ENCODE measurements around the gene CASKIN1. TPM values are rescaled to one million over a fixed set of nuclear protein-coding genes. Genes with fewer than 3 reads are reported as not detected.

Gene CASKIN1
- total and polyA plus RNA-seq, 9 donors, result 0.10 to 2.4 (median 0.56) TPM; not detected in 1

- TF ChIP-seq POLR2A (IDR thresholded peaks at IDR 0.05) (no peak), CTCF (IDR thresholded peaks at IDR 0.05) (no peak), EP300 (IDR thresholded peaks at IDR 0.05) (no peak)
- peak in 1 of 5 donors; percentile 50 for DNase-seq
- intact Hi-C loops (cut with DNase I), result loop anchor here in 2 of 4 donors (5.0 to 10.0 kb wide), 2 partner anchors 102 to 126 kb away; partner anchors contain the start of genes ECI1 (in 1 of the 2) and NHERF2 (in 1 of the 2)
- 21 to 29% (median 22%) methylated on average over 25 of the region's 25 CpGs for WGBS, 3 donors
- Histone ChIP-seq H3K4me3 (peak overlapping the region; percentile 84), H3K36me3 (no peaks in the 10 kb centered on the region), H3K27ac (peak overlapping the region in 1 of 2 donors; percentile 14), H3K4me1 (ENCODE audit: insufficient read depth) (peaks cover 26% of the 10 kb centered on the region), H3K9me3 (no peaks in the 10 kb centered on the region), H3K27me3 (no peaks in the 10 kb centered on the region)
Observed at GRCh38 chr16:2152695-2153506, 43.5 kb downstream of the CASKIN1 start.

- Histone ChIP-seq H3K9me3 (no peaks in the 10 kb centered on the region), H3K27ac (no peak overlapping the region), H3K4me3 (no peak overlapping the region), H3K4me1 (ENCODE audit: insufficient read depth) (peaks cover 23% of the 10 kb centered on the region), H3K27me3 (no peaks in the 10 kb centered on the region), H3K36me3 (no peaks in the 10 kb centered on the region)
- intact Hi-C loops (cut with DNase I), result loop anchor here in 2 of 4 donors (5.0 to 10.0 kb wide), 2 partner anchors 103 to 124 kb away; partner anchors contain the start of genes ECI1 (in 1 of the 2) and NHERF2 (in 1 of the 2)
- no peak for TF ChIP-seq CTCF (IDR thresholded peaks at IDR 0.05)
- TF ChIP-seq EP300 (IDR thresholded peaks at IDR 0.05), result no peak
- no peak for TF ChIP-seq POLR2A (IDR thresholded peaks at IDR 0.05)
- no peak for DNase-seq
- WGBS, 3 donors, result 68 to 76% (median 71%) methylated on average over 12 to 13 of the region's 13 CpGs
Observed at GRCh38 chr16:2151188-2152091, 45.0 kb downstream of the CASKIN1 start.

- Histone ChIP-seq H3K27me3 (no peaks in the 10 kb centered on the region), H3K27ac (no peak overlapping the region), H3K36me3 (no peaks in the 10 kb centered on the region), H3K4me1 (ENCODE audit: insufficient read depth) (peaks cover 23% of the 10 kb centered on the region), H3K4me3 (no peak overlapping the region), H3K9me3 (no peaks in the 10 kb centered on the region)
- TF ChIP-seq CTCF (IDR thresholded peaks at IDR 0.05) (no peak), POLR2A (IDR thresholded peaks at IDR 0.05) (no peak), EP300 (IDR thresholded peaks at IDR 0.05) (no peak)
- WGBS, 3 donors, result 39 to 50% (median 42%) methylated on average over 14 to 18 of the region's 18 CpGs
- intact Hi-C loops (cut with DNase I), result loop anchor here in 2 of 4 donors (5.0 to 10.0 kb wide), 2 partner anchors 104 to 123 kb away; partner anchors contain the start of genes ECI1 (in 1 of the 2) and NHERF2 (in 1 of the 2)
- no peak for DNase-seq
Observed at GRCh38 chr16:2150418-2151187, 45.8 kb downstream of the CASKIN1 start.
